Fibroblast of lung (primary cell): ENCODE data around the gene TBC1D19. TPM values are rescaled to one million over a fixed set of nuclear protein-coding genes. Genes with fewer than 3 reads are reported as not detected.

ENCODE experiments used
- DNase-seq, 2 donors: peaks; one replicate each; pipeline versions ENCODE4 v3.0.0 to v3.0.0-alpha.2; 2010; ENCODE audit warnings: low read depth in 2 of 2
- H2AFZ ChIP-seq: 2 replicates; pipeline ENCODE4 v1.5.1; 2012; ENCODE audit warnings: low read length, control low read depth, inconsistent platforms
- H3K27ac ChIP-seq: 2 replicates; pipeline ENCODE4 v1.5.1; 2011; ENCODE audit warnings: low read length, control low read depth; ENCODE audit not compliant: insufficient read depth
- H3K27me3 ChIP-seq: 2 replicates; pipeline ENCODE4 v1.5.1; 2011; ENCODE audit warnings: mild to moderate bottlenecking, low read length; ENCODE audit not compliant: control insufficient read depth, insufficient read depth
- H3K36me3 ChIP-seq: 2 replicates; pipeline ENCODE4 v1.5.1; 2011; ENCODE audit warnings: low read length; ENCODE audit not compliant: control insufficient read depth, insufficient read depth
- H3K4me1 ChIP-seq: 2 replicates; pipeline ENCODE4 v1.5.1; 2011; ENCODE audit warnings: low read length; ENCODE audit not compliant: control insufficient read depth, insufficient read depth; ENCODE audit errors: extremely low read depth
- H3K4me2 ChIP-seq: 2 replicates; pipeline ENCODE4 v1.5.1; 2011; ENCODE audit warnings: low read length, control low read depth; ENCODE audit not compliant: insufficient read depth; ENCODE audit errors: extremely low read depth
- H3K4me3 ChIP-seq, 4 experiments: fragments of 200-600 bp in 1 of 4; sonication (generic) in 1 of 4; replicated peaks in 1 of 4; 2 replicates each; pipeline ENCODE4 v1.5.1; 2011 to 2016; ENCODE audit warnings: low read length in 4 of 4, low read depth in 3 of 4, mild to moderate bottlenecking in 3 of 4, control low read depth in 2 of 4, inconsistent platforms in 1 of 4, mixed read lengths in 1 of 4; ENCODE audit not compliant: insufficient read depth in 1 of 4; ENCODE audit errors: control extremely low read depth in 1 of 4
- H3K79me2 ChIP-seq: 2 replicates; pipeline ENCODE4 v1.5.1; 2012; ENCODE audit warnings: mild to moderate bottlenecking, low read length, inconsistent platforms; ENCODE audit not compliant: control insufficient read depth, insufficient read depth
- H3K9ac ChIP-seq: 2 replicates; pipeline ENCODE4 v1.5.1; 2011; ENCODE audit warnings: mild to moderate bottlenecking, low read length, control low read depth; ENCODE audit not compliant: insufficient read depth
- H3K9me3 ChIP-seq: 2 replicates; pipeline ENCODE4 v1.5.1; 2012; ENCODE audit warnings: low read depth, low read length; ENCODE audit not compliant: control insufficient read depth, insufficient read depth
- H4K20me1 ChIP-seq: 2 replicates; pipeline ENCODE4 v1.5.1; 2011; ENCODE audit warnings: low read length; ENCODE audit not compliant: control insufficient read depth, insufficient read depth; ENCODE audit errors: extremely low read depth
- EZH2 ChIP-seq: IDR thresholded peaks from 2 replicates; pipeline ENCODE4 v1.5.1; 2012; ENCODE audit warnings: low read length, control low read depth, mild to moderate bottlenecking; ENCODE audit errors: missing control alignments
- polyA plus RNA-seq, 2 donors: library from polyadenylated mRNA; depleted of rRNA in 1 of 2; stranded (reverse) in 1 of 2; unstranded in 1 of 2; fragments of >200 nt; gene quantifications; 2 replicates each; pipeline ENCODE4 v1.2.1, GENCODE V29; 2011 to 2012; ENCODE audit warnings: missing spikeins in 1 of 2
- total RNA-seq: library from RNA; depleted of rRNA; stranded (reverse); fragments of >200 nt; gene quantifications from 2 replicates; pipeline ENCODE4 v1.2.1, GENCODE V29; 2014
- TF ChIP-seq, protein P1 (sequence below), 2 donors: IDR thresholded peaks in 1 of 2; conservative IDR thresholded peaks in 1 of 2; 1 replicate in 1 of 2; 2 replicates in 1 of 2; pipeline ENCODE4 v1.5.1; 2011 to 2012; ENCODE audit warnings: low read length in 2 of 2, control low read depth in 1 of 2, inconsistent platforms in 1 of 2, low read depth in 1 of 2, mild to moderate bottlenecking in 1 of 2

The TBC1D19 gene
- total and polyA plus RNA-seq, 2 donors (not counting 1 experiment from before 2014, with no cell fraction given), result 38.2 to 132 TPM

DNA sequence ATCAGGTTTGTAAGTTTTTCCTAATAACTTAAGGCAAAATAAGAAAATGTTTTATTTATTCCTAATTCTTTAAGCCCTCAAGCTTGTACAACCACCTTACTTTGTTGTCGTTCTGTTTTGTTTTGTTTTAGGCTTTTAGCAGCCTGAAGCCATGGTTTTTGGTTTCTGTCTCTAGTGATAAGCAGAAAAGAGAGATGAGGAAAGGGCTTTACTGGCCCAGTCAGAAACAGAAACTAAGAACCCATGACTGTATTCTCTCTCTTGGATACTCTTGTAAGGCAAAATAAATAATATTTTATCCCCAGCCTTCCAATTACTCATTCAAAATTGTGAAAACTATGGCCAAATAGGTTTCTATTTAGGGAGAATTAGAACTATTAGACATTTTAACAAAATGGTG, 29.4 kb downstream of the TBC1D19 start:
- Histone ChIP-seq H2AFZ (no peak overlapping the region), H3K27ac (no peak overlapping the region), H3K27me3 (no peaks in the 10 kb centered on the region), H3K4me2 (no peak overlapping the region), H3K9me3 (no peaks in the 10 kb centered on the region), H4K20me1 (no peaks in the 10 kb centered on the region), H3K4me3 (no peak overlapping the region), H3K36me3 (no peaks in the 10 kb centered on the region), H3K9ac (no peak overlapping the region), H3K4me1 (no peaks in the 10 kb centered on the region), H3K79me2 (no peaks in the 10 kb centered on the region)
- TF ChIP-seq EZH2, result no peak
- TF ChIP-seq, protein P1, sequence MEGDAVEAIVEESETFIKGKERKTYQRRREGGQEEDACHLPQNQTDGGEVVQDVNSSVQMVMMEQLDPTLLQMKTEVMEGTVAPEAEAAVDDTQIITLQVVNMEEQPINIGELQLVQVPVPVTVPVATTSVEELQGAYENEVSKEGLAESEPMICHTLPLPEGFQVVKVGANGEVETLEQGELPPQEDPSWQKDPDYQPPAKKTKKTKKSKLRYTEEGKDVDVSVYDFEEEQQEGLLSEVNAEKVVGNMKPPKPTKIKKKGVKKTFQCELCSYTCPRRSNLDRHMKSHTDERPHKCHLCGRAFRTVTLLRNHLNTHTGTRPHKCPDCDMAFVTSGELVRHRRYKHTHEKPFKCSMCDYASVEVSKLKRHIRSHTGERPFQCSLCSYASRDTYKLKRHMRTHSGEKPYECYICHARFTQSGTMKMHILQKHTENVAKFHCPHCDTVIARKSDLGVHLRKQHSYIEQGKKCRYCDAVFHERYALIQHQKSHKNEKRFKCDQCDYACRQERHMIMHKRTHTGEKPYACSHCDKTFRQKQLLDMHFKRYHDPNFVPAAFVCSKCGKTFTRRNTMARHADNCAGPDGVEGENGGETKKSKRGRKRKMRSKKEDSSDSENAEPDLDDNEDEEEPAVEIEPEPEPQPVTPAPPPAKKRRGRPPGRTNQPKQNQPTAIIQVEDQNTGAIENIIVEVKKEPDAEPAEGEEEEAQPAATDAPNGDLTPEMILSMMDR (conservative IDR thresholded peaks at IDR 0.05 in 1 of 2, IDR thresholded peaks at IDR 0.05 in 1 of 2; ENCODE audit: low read depth in 1 of 2, low read length in 2 of 2), result no peak
- peak in 1 of 2 donors; percentile 14 for DNase-seq

DNA sequence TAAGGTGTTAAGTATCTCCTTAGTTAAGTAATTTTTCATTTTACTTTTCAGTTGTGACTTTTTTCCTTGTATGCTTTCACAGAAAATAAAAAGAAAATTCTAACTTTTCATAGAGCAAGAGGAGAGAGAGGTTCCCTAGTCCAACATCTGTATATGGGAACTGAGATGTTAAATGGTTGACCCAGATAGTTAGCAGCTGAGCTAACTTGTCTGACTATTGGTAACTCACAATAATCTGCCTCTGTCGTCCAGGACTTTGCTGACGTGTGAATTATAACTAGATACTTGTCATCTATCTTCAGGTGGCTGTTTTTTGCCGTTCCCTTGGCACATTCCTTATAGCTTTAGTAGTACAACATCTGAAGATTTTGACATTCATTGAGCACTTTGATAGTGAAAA, 29.9 kb downstream of the TBC1D19 start:
- Histone ChIP-seq H3K27ac (peak overlapping the region; percentile 10), H3K27me3 (no peaks in the 10 kb centered on the region), H3K4me1 (no peaks in the 10 kb centered on the region), H4K20me1 (no peaks in the 10 kb centered on the region), H3K9me3 (no peaks in the 10 kb centered on the region), H2AFZ (no peak overlapping the region), H3K4me2 (no peak overlapping the region), H3K79me2 (no peaks in the 10 kb centered on the region), H3K36me3 (no peaks in the 10 kb centered on the region), H3K4me3 (no peak overlapping the region), H3K9ac (no peak overlapping the region)
- no peak for TF ChIP-seq EZH2
- TF ChIP-seq, protein P1 (conservative IDR thresholded peaks at IDR 0.05 in 1 of 2, IDR thresholded peaks at IDR 0.05 in 1 of 2; ENCODE audit: low read depth in 1 of 2, low read length in 2 of 2), result no peak
- no peak for DNase-seq

DNA sequence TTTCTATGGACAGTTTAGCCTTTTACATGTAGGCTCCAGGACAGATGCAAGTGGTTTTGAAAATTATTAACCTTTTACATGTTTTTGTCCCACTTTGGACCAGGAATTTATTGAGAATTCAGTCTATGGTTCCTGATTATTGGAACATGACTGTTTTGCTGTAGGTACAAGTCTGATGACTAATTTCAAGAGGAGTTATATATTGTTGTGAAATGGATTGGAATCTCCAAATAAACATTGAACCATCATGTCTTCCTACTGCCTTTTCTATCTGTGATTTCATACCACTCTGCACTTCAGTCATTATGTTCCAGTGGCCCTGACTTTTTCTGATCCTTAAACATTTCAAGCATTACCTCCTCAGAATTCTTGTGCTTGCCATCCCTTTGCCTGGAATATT, 35.9 kb downstream of the TBC1D19 start:
- no peaks in the 10 kb centered on the region for H3K27me3 ChIP-seq
- no peaks in the 10 kb centered on the region for H3K9me3 ChIP-seq
- H3K4me2 ChIP-seq, result peak overlapping the region; percentile 37
- H3K27ac ChIP-seq, result no peak overlapping the region
- no peak for TF ChIP-seq EZH2
- TF ChIP-seq, protein P1 (conservative IDR thresholded peaks at IDR 0.05 in 1 of 2, IDR thresholded peaks at IDR 0.05 in 1 of 2; ENCODE audit: low read depth in 1 of 2, low read length in 2 of 2), result no peak
- no peak overlapping the region for H2AFZ ChIP-seq
- H3K79me2 ChIP-seq, result no peaks in the 10 kb centered on the region
- DNase-seq, result peak; percentile 44 to 53
- H3K36me3 ChIP-seq, result no peaks in the 10 kb centered on the region
- no peaks in the 10 kb centered on the region for H4K20me1 ChIP-seq
- no peak overlapping the region for H3K4me3 ChIP-seq
- H3K9ac ChIP-seq, result no peak overlapping the region
- H3K4me1 ChIP-seq, result peaks cover 3% of the 10 kb centered on the region
